Forelimb muscle (tissue), 1 donor: Measurements from ENCODE around the gene TP53AIP1. TPM values are rescaled to one million over a fixed set of nuclear protein-coding genes. Genes with fewer than 3 reads are reported as not detected.

Experiments used
- DNase-seq: peaks from one replicate; pipeline ENCODE4 v3.0.0-alpha.2; 2013; ENCODE audit warnings: low read depth
- polyA plus RNA-seq: library from polyadenylated mRNA; unstranded; fragments of 120-200 nt; gene quantifications from one replicate; pipeline ENCODE4 v1.2.1, GENCODE V29; 2013; ENCODE audit not compliant: insufficient read length

Gene TP53AIP1
- polyA plus RNA-seq, 1 donor: 0.10 TPM

GRCh38 chr11:128906185-128907050 lies 36.3 kb downstream of the TP53AIP1 start:
- no peak for DNase-seq

GRCh38 chr11:128905345-128906184 lies 37.1 kb downstream of the TP53AIP1 start:
- DNase-seq: no peak

- no peak for DNase-seq
Measured at GRCh38 chr11:128904656-128905344, 37.9 kb downstream of the TP53AIP1 start.

GRCh38 chr11:128904303-128904655 lies 38.4 kb downstream of the TP53AIP1 start:
- DNase-seq: no peak

- DNase-seq: no peak
Measured at GRCh38 chr11:128903248-128904061, 39.2 kb downstream of the TP53AIP1 start.

GRCh38 chr11:128902515-128903066 lies 40.1 kb downstream of the TP53AIP1 start:
- no peak for DNase-seq

GRCh38 chr11:128901653-128902514 lies 40.8 kb downstream of the TP53AIP1 start:
- no peak for DNase-seq

- no peak for DNase-seq
Measured at GRCh38 chr11:128900468-128900867, 42.2 kb downstream of the TP53AIP1 start.

- no peak for DNase-seq
Measured at GRCh38 chr11:128898580-128899344, 43.9 kb downstream of the TP53AIP1 start.

- DNase-seq: no peak
Measured at GRCh38 chr11:128897826-128898225, 44.8 kb downstream of the TP53AIP1 start.

GRCh38 chr11:128896356-128896755 lies 46.3 kb downstream of the TP53AIP1 start:
- DNase-seq: no peak

- no peak for DNase-seq
Measured at GRCh38 chr11:128895526-128895925, 47.1 kb downstream of the TP53AIP1 start.

- no peak for DNase-seq
Measured at GRCh38 chr11:128894685-128895084, 48.0 kb downstream of the TP53AIP1 start.

- DNase-seq: no peak
Measured at GRCh38 chr11:128894286-128894681, 48.4 kb downstream of the TP53AIP1 start.

- no peak for DNase-seq
Measured at GRCh38 chr11:128893578-128894285, 48.9 kb downstream of the TP53AIP1 start.

- no peak for DNase-seq
Measured at GRCh38 chr11:128892866-128893565, 49.7 kb downstream of the TP53AIP1 start.

GRCh38 chr11:128891913-128892398 lies 50.7 kb downstream of the TP53AIP1 start:
- no peak for DNase-seq
